Measurements from ENCODE around the gene PLSCR2. TPM values are rescaled to one million over a fixed set of nuclear protein-coding genes. Genes with fewer than 3 reads are reported as not detected.
"Not testable (repeated sequence)": the region's sequence is repeated elsewhere in the genome, so short reads cannot be mapped to it uniquely, and the experiment has no call there.

PLSCR2 gene
- total and polyA plus RNA-seq, 7 donors, result not detected

DNA sequence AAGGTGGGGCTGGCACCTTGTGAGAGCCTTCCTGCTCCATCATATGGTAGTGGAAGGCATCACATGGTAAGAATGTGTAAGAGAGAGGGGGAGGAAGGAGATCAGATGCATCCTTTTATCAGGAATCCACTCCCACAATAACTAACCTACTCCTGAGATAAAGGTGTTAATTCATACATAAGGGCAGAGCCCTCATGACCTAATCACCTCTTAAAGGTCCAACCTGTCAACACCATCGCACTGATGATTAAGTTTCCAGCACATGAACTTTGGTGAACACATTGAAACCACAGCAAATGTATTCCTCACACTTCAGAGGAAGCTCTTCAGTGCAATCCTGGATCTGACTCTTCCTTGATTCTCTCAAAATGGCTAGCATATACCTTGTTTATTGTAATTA, 55.4 kb downstream of the PLSCR2 start:
- no peak overlapping the region for H3K4me3 ChIP-seq
- H3K9me3 ChIP-seq, result no peaks in the 10 kb centered on the region
- H3K4me1 ChIP-seq, result no peaks in the 10 kb centered on the region
- no peak for TF ChIP-seq CTCF (IDR thresholded peaks at IDR 0.05)
- 56 to 76% (median 66%) methylated on average over 1 of the region's 1 CpG for WGBS, 3 donors
- no peaks in the 10 kb centered on the region for H3K27me3 ChIP-seq (ENCODE audit: insufficient read depth in 3 of 3, low read length in 2 of 3)
- DNase-seq (no peak), ATAC-seq (no peak)
- H3K36me3 ChIP-seq (ENCODE audit: insufficient read depth in 1 of 2, low read depth in 1 of 2), result no peaks in the 10 kb centered on the region
- intact Hi-C loops (cut with DNase I), result no loop called here
- no peak overlapping the region for H3K27ac ChIP-seq

GRCh38 chr3:146412711-146413110, 56.6 kb downstream of the PLSCR2 start:
- H3K36me3 ChIP-seq (ENCODE audit: insufficient read depth in 1 of 2, low read depth in 1 of 2); H3K4me1 ChIP-seq; H3K4me3 ChIP-seq; H3K27ac ChIP-seq; DNase-seq; ATAC-seq; H3K27me3 ChIP-seq (ENCODE audit: insufficient read depth in 3 of 3, low read length in 2 of 3); H3K9me3 ChIP-seq; intact Hi-C loops (cut with DNase I): not testable (repeated sequence)
- WGBS, 3 donors, result 90 to 91% (median 91%) methylated on average over 5 of the region's 5 CpGs

DNA sequence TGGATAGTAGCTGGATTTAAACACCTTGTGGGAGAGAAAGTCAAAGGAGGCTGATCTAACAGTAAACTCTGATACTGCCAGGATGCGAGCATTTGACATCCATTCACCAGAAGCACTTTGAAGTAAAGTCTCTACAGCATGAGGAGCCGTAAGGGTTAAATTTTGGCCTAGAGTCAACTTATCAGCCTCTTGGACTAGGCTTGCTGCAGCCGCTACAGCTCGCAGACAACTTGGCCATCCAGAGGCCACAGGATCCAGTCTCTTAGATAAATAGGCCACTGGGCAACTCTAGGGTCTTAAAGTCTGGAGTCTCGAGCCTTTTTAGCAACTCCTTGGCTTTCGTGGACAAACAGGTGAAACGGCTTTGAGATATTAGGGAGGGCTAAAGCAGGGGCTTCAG, 61.4 kb downstream of the PLSCR2 start:
- Histone ChIP-seq H3K4me3 (no peak overlapping the region), H3K36me3 (ENCODE audit: insufficient read depth in 1 of 2, low read depth in 1 of 2) (no peaks in the 10 kb centered on the region), H3K27me3 (ENCODE audit: insufficient read depth in 3 of 3, low read length in 2 of 3) (no peaks in the 10 kb centered on the region), H3K4me1 (no peaks in the 10 kb centered on the region), H3K9me3 (no peaks in the 10 kb centered on the region), H3K27ac (no peak overlapping the region)
- 64 to 73% (median 71%) methylated on average over 7 of the region's 7 CpGs for WGBS, 3 donors
- DNase-seq (no peak), ATAC-seq (no peak)
- no peak for TF ChIP-seq CTCF (IDR thresholded peaks at IDR 0.05)
- intact Hi-C loops (cut with DNase I), result no loop called here

DNA sequence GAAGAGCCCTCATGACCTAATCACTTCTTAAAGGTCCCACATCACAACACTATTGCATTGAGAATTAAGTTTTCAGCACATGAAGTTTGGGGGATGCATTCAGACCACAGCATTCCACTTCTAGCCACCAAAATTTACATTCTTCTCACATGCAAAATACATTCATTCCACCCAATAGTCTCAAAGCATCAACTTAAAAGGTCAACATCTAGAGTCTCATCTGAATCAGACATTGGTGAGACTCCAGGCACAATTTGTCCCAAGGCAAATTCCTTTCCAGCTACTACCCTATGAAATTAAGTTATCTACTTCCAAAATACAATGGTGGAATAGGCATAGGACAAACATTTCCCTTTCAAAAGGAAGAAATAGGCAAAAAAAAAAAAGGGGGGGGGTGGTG, 64.9 kb downstream of the PLSCR2 start:
- Histone ChIP-seq H3K9me3 (no peaks in the 10 kb centered on the region), H3K4me3 (no peak overlapping the region), H3K36me3 (ENCODE audit: insufficient read depth in 1 of 2, low read depth in 1 of 2) (no peaks in the 10 kb centered on the region), H3K4me1 (no peaks in the 10 kb centered on the region), H3K27ac (no peak overlapping the region), H3K27me3 (ENCODE audit: insufficient read depth in 3 of 3, low read length in 2 of 3) (no peaks in the 10 kb centered on the region)
- ATAC-seq (no peak), DNase-seq (no peak)
- intact Hi-C loops (cut with DNase I), result no loop called here
- TF ChIP-seq CTCF (IDR thresholded peaks at IDR 0.05), result no peak

GRCh38 chr3:146403792-146404191, 65.6 kb downstream of the PLSCR2 start:
- H3K27ac ChIP-seq, result no peak overlapping the region
- no peak for ATAC-seq
- no peaks in the 10 kb centered on the region for H3K27me3 ChIP-seq (ENCODE audit: insufficient read depth in 3 of 3, low read length in 2 of 3)
- 87 to 94% (median 90%) methylated on average over 3 of the region's 3 CpGs for WGBS, 3 donors
- no peaks in the 10 kb centered on the region for H3K4me1 ChIP-seq
- no peaks in the 10 kb centered on the region for H3K9me3 ChIP-seq
- no peaks in the 10 kb centered on the region for H3K36me3 ChIP-seq (ENCODE audit: insufficient read depth in 1 of 2, low read depth in 1 of 2)
- intact Hi-C loops (cut with DNase I), result no loop called here
- TF ChIP-seq CTCF (IDR thresholded peaks at IDR 0.05), result no peak
- H3K4me3 ChIP-seq, result no peak overlapping the region
- no peak for DNase-seq

Measured in psoas muscle (tissue), 8 donors.